Activated T-cell treated with anti-CD3 and anti-CD28 coated beads for 1 hour (primary cell): ENCODE measurements around the gene NKAIN4.

ENCODE experiments used
- DNase-seq: peaks from one replicate; pipeline ENCODE4 v3.0.0-alpha.2; 2020; ENCODE audit warnings: low read depth

NKAIN4 gene

DNA sequence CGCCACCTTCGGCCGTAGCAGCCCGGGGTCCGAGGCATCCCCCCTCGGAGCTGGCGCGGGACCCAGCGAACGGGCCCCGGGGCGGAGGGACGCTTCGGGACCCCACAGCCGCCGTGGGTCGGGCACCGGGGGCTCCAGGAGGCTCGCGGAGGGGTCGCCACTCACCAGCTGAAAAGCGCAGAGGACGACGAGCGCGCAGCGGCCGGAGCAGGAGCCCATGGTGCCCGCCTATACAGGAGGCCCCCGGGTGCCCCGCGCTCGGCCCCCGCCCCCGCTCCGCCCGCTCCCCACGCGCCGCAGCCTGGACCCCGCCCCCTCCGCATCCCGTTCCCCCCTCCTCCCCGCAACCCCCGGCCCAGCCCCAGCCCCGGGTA lies at the start of gene NKAIN4:
Gene NKAIN4, minus strand, starts transcription at position 232 of the 374 bp plus-strand sequence. Its CDS starts 13 bp downstream, at position 219.
- no peak for DNase-seq

DNA sequence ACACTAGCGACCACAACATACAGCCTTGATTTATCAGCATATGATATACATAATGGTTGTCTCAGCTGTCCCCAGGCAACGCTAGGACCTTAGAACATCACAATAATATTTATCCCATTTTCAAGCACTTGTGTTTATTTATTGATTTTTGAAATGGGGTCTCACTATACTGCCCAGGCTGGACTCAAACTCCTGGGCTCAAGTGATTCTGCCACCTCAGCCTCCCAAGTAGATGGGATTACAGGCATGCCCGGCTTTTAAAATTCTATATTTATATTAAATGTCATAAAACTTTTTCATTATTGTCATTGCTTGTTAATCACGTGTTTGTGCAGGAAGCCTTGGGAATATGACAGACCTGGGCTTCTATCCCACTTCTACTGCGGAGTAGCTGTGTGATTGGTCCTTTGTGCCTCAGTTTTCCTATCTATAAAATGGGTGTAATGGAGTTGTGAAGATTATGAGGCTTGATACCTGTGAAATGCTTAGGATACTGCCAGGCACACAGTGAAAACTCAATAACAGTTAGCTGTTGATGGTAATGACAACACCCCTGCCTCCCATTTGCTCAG lies 48.9 kb upstream of the NKAIN4 start:
- no peak for DNase-seq

DNA sequence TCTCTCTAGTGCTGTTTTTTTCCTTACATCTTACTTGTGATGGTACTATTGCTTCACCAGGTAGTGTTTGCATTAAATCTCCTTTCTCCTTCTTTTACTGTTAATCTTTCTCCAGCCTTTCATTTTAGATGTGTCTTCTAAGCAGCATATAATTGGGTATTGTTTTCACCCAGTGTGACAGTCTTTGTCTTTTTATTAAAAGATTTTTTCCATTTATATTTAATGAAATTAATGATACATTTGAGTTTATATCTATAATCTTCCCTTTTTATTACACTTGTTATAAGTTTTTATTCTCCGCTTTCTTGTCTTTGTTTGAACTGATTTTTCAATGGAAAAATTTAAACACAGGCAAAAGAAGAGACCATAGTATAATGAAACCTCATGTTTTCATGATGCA lies 47.4 kb upstream of the NKAIN4 start:
- DNase-seq: no peak

DNA sequence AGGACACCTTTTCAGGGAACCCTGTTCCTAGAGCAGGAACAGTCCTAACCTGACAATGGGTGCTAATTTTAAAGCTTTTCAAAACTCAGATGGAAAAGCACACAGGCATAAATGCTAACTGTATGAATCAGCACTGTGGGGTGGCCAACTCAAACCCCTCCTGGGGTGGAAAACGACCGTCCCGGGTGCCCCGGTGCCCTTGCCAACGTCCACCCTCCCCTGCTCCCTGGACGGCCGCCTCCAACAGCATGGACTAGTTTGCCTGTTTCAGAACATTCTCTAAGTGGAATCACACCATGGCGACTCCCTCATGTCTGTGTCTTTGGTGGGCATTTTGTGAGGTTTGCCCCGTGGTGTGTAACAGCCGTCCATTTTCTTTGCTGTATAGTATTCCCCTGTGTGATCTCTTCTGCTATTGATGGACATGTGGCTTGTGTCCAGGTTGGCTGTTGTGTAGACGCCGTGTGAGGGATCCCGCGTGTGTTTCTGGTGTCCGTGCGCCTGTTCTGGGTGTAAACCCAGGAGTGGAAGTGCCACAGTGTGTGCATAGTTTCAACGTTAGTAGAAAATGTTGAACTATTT lies 44.6 kb upstream of the NKAIN4 start:
- DNase-seq: no peak

DNA sequence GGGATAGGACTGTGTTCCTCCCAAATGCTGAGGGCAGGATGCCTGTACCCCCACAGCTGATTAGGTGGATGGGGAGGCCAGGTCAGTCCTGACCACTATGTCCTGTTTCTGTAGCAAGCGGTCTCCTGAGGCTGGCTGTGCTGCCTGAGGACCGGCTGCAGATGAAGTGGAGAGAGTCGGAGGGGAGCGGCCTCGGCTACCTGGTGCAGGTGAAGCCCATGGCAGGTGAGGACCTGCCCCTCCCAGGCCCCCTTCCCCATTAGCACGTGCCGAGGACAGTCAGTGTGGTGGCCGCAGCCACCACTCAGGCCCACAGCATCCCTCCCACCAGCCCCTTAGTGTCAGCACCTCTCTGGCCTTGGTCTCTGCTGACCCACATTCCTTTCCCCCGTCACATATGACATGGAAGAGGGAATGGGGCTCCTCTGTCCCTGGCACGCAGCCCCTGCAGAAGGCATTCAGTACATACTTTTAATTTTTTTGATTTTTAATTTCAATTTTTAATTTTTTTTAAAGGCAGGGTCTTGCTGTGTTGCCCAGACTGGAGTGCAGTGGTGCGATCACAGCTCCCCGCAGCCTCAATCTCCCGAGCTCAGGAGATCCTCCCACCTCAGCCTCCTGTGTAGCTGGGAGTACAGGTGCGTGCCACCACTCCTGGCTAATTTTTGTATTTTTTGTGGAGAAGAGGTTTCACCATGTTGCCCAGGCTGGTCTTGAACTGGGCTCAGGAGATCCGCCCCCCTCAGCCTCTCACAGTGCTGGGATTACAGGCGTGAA lies 43.7 kb upstream of the NKAIN4 start:
- DNase-seq: no peak

DNA sequence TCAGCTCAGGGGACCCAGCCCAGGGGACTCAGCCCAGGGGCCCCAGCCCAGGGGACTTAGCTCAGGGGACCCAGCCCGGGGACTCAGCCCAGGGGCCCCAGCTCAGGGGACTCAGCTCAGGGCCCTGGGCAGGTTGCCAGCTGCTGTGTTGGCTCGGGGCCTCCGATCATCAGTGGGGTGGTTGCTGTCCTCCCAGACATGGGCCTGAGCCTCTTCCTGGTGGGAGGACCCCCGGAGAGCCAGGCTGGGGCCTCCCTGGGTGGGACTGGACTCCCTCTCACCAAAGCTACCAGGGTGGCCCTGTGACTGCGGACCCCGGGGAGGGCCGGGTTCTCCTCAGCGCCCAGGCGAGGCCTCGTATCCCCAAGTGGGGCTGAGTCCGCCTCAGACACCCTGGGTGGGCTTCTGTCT lies 43.1 kb upstream of the NKAIN4 start:
- no peak for DNase-seq

DNA sequence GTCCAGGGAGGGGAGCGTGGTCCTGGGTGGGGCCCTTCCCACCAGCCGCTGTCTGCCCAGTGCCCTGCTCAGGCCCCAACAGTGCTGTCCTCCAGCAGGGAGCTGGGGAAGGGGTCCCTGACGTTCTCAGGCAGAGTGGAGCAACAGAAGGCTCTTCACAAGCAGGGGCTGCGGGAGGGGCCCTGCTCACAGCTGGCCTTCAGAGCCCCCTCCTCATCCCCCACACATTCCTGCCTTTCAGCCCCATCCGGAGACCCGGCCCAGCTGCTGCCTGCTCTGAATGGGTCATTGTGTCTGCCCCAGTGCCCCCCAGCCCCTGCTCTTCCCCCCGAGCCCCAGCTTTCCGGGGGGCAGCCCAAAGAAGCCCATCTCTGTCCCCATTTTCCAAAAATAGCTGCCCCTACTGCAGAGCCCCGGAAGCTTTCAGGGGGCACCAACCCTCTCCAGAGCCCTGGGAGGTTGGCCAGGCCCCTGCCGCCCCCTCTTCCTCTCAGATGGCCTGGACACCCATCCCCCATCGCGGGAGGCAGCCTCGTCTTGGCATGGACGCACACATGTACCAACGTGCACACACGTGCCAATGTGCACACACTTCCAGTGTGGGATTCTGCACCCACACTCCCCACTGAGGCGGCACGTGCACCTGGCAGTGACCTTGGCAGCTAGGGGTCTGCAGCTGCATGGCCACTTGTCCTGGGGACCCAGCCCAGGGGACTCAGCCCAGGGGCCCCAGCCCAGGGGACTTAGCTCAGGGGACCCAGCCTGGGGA lies 42.5 kb upstream of the NKAIN4 start:
- no peak for DNase-seq

DNA sequence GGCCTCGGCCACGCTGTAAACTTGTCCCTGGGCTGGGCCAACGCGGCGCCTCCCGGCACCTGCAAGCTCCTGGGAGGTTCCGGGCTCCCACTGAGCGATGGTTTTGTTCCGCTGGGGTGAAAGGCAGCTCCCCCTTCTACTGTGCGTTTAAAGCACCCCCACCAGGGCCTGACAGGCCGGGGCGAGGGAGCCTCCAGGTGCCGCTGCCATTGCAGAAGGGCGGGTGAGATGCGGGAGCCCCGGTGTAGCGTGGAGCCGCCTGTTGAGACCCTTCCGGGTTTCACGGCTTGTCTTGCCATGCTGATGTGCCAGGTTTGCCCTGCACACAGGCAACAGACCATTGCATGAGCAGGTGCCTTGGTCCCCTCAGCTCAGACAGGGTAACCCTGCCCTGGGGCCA lies 41.6 kb upstream of the NKAIN4 start:
- DNase-seq: no peak

DNA sequence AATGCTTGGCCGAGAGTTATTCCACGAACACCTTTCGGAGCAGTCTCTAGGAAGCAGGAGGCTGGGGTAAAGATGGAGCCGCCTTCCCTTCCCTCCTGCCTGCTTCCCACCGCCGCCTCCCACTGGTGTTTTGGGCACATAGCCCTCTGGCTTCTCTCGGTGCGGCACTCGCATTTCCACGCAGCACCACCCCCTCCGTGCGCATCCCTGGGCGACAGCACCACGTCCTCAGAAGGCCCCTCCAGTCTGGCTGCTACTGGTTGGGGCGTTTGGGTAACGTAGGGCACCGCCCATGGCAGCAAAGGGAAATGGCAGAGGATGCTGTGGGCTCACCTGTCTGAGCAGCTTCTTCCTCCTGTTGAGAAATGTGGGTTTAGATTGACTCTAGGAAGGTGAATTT lies 41.2 kb upstream of the NKAIN4 start:
- DNase-seq: no peak

DNA sequence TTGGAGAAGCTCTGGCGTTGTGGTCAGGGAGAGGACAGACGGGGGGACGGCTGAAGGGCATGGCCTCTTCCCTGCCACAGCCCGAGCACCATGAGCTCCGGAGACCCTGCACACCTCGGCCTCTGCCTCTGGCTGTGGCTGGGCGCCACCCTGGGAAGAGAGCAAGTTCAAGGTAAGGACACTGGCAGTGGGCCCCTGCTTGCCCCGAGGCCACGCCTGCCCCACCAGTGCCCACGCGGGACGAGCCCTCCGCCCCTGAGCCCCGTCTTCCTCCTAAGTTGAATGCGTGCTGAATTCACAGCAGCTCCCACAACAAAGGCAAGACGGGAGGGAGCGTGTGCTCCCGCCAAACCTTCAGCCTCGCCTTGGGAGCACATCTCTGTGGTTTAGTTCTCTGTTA lies 40.8 kb upstream of the NKAIN4 start:
- no peak for DNase-seq

DNA sequence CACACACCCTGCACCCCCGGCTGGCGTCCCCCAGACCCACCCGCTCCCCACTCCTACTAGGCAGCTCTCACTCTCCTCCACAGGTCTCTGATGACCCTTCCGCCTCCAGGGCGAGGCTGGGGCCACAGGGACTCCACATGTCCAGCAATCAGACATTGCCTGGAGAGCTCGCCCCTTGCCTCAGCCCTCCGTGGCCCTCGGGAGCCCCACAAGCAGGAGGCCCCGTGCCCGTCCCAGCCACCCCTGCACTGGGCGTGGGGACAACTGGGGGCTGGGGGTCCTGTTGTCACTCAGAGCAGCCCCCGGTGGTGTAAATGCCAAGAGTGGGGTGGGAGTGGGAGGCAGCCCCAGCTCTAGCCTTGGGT lies 40.3 kb upstream of the NKAIN4 start:
- no peak for DNase-seq

DNA sequence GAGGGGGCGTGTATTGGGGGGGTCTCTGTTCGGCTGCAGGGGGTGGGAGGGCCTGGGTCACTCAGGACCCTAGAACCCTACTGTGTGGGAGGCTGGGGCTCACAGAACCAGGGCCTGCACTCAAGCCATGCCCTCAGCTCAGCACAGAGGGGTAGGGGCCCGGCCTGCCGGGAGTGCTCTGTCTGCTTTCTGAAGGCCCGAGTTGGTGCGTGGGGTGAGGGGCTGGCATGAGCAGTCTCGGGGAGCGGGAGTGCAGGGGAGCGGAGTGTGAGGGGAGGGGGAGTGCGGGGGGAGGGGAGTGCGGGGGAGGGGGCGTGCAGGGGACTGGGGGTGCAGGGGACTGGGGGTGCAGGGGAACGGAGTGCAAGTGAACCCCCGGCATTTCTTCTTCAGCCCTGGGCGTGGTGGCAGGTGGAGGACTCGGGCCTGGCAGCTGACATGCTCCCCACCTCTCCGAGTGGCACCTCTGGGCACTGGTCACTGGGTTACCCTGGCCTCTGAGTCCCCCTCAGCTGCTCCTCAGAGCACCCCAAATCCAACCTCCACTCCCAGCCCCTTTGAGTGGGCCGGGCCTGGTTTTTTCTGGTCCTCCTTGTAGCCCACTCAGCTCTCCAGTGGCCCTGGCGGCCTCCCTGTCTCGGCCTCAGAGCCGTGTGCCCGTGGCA lies 39.7 kb upstream of the NKAIN4 start:
- DNase-seq: no peak

DNA sequence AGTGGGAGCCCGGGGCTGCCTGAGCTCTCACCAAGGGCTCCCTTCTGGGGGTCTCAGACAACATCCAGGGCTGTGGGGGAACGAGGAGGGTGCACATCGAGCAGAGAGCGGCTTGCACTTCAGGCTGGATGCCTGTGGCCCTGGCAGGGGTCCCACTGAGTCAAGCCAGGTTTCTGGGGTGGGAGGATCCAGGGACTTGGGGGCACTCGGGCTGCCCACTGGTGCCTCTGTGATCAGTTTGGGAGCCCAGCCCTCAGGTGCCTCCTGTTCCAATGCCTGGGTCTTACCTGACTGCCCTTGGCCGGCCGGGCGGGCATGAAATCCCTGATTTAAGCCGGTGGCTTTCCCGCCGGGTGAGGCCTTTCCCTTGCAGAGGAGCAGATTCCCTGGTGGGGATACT lies 39.2 kb upstream of the NKAIN4 start:
- no peak for DNase-seq

DNA sequence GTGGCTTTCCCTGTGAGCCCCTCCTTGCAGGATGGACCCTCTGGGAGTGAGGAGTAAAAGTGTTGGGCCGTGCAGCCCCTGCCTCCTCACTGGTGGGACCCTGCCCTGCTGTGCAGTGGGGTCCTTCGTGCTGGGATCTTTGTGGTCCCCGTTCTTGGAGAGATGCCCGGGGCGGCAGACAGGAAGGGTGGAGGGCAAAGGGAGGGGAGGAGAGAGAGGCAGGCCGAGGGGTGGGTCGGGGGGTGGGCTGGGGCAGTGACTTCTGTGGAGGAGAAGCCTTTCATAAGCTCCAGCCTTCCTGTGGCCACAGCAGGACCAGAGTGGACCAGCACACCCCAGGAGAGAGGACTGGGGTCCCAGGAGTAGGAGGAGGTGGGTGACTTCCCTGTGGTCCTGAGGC lies 38.6 kb upstream of the NKAIN4 start, which contains the start of gene COL20A1:
Gene COL20A1, plus strand, starts transcription at position 283 of the 400 bp plus-strand sequence. CDS start 1,922 bp downstream, outside the sequence.
- no peak for DNase-seq

DNA sequence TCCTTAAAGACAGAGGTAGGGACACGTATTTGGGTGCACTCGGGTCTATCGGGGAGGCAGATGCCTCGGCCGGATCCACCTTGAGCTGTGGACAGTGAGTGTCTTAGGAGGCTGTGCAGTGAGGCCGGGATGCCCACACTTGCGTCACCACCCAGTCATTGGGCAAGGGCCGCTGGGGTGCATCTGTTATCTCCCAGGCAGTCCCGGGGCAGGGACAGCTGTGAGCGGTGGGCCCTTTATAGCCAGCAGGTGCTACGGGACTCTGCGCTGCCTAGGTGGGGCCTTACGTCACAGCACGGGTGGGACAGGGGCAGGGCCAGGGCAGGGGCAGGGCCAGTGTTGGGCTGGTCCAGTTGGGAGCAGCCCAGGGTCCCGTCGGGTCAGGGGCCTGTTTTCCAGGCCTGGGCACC lies 38.0 kb upstream of the NKAIN4 start:
- no peak for DNase-seq

DNA sequence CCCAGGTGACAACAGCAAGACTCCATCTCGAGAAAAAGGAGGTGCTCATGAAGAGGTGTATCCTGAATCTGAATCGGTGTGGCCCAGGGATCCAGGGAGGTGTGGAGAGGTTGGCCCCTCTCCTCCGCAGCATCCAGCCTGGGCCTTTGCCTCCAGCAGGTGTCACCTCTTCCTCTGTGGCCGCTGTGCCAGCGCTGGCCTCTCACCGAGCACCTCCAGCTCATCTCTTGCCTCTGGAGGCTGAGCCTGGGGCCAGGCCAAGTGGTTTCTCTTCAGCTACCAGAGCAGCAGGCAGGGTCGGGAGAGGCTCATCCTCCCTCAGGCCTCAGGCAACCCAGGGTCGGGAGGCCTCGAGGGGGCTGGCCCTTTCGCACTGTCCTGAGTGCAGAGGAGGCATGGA lies 37.5 kb upstream of the NKAIN4 start:
- no peak for DNase-seq

DNA sequence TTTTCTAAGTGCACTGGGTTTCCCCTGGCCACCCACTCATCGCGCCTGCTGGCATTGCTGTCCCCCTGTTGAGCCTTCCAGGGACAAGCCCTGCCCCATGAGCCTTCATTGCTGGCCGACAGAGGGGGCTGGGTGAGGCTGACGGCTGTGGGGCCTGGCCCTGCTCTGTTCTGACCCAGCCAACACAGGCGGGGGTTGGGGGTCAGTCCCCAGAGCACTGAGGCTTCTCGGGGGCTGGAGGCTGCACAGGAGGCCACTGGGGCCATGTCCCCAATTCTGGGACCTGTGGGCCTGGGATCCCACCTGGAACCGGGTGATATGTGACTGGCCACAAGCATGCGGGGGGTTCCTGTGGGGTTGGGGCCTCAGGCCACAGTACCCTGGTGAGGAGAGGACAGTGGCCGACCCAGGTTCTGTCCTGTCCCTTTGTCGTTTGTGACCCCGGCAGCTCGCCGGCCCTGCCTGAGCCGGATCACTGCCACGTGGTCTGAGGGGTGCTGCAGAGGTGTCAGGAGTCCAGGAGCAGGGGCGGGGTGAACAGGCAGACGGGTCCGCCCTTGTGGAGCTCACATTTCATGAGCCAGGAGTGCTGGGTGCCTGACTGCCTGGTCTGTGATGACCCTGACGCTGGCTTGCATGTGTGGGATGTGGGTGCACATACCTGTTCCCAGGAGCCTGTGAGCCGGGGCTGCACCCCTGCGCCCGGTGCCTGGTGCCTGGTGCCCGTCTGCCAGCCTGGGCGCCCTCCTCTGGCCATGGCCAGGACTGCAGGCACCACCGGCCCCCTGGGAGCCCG lies 36.6 kb upstream of the NKAIN4 start:
- peak; percentile 52 for DNase-seq

DNA sequence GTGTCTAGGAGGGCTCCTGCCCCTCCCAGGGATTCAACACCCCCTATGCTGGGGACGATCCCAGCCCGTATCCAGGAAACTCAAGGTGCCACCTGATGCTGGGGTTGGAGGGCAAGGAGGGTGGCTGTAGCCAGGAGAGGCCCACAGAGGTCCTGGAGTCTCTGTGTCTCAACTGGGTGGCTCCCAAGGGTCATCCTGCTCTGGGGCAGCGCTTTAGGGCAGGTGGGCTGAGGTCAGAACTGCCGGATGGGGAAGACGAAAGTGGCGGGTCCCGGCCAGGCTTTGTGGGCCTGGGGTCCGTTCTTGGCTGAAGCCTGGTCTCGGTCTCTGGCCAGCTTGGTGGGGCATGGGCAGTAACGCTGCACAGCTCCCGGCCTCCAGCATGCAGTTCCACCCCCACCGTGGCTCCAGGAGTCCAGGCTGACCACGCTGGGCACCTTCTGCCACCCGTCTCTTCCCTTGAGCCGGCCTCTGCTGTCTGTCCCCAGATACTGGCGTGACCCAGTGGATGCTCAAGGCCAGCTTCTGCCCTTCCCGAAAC lies 35.9 kb upstream of the NKAIN4 start:
- DNase-seq: no peak

DNA sequence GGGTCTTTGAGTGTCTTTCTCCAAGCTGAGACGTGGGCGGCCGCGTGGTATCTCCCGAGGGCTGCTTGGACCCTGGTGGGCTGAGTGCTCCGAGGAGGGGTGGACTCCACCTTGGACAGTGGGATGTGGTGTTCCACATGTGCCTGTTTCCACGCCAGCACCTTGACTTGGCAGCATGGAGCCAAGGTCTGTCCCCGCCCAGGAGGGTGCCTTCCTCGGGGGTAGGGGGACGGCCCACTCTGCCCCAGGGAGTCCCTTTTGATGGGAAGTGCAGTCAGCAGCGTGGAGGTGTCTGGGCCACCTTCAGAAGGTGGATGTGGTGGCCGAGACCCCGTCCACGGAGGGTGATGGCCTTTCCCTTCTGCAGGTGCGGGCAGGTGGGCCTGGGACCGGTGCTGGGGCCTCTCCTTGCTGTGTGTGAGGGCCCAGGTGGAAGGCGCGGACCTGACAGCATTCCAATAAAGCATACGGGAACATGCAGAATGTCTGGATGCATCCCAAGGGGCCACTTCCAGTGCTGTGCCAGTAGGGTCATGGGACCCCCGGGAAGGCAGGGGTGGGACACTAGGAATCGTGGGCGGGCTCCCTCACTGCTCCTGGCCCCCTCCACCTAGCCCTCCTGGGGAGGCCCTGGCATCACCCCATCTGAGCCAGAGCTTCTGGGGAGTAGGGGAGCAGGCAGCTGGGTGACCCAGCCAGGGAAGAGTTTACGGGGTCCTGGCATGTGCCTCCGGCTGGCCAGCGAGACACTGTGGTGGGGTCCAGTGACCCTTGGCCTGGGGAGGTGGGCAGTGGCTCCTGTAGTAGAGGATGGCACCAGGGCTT lies 35.3 kb upstream of the NKAIN4 start:
- DNase-seq: no peak

DNA sequence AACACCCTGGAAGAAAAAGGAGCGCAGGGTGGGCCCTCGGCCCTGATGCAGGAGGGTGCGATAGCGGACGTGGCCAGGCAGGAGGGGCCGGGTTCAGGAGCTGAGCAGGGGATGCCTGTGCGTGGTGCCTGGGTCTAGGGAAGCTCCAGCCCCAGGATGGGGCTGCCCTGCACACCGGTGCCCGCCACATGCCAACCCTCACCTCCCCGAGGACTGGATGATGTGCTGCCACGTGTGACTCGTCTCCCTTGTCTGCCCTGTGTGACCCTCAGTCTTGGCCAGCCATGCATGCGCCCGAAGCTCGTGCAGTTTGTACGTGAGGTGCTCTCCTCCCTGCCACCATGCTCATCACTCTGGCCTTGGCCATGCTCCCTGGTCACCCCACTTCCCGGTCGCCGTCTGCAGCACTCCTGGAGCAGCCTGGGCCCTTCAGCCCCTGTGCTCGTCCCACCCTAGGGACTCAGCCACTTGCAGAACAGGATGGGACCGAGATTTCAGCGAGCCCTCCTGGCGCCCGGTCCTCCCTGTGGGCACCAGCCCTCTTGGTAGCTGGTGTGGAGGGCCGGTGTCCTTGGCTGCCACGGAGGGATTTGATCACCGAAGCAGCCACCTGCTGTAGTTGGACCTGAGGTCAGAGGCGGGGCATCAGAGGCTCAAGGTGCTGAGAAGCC lies 34.5 kb upstream of the NKAIN4 start:
- no peak for DNase-seq
